Calu3 (cell line): ENCODE results near the gene NPL. TPM values are rescaled to one million over a fixed set of nuclear protein-coding genes. Genes with fewer than 3 reads are reported as not detected.

Experiments used
- BruUV-seq: library from RNA; stranded (reverse); fragments of 400-500 nt; replicated peaks from 2 replicates; lab custom pipeline; 2021; lab: Mats Ljungman, UMichigan
- CTCF ChIA-PET: fragments of 300-600 bp; sonication (Branson Sonifier 250); formaldehyde crosslinking; loops from one replicate; lab custom pipeline; 2022; ENCODE audit warnings: antibody characterized with exemption; lab: Charles Lee
- DNase-seq: peaks from one replicate; pipeline ENCODE4 v3.0.0; 2022
- H3K27ac Mint-ChIP-seq: one replicate; pipeline ENCODE4 v1.8.0; 2022; ENCODE audit warnings: mixed read lengths; ENCODE audit not compliant: unreplicated experiment
- H3K27me3 Mint-ChIP-seq: one replicate; pipeline ENCODE4 v1.8.0; 2022; ENCODE audit warnings: mixed read lengths; ENCODE audit not compliant: unreplicated experiment
- H3K36me3 Mint-ChIP-seq: one replicate; pipeline ENCODE4 v1.8.0; 2022; ENCODE audit warnings: mild to moderate bottlenecking, moderate library complexity, mixed read lengths; ENCODE audit not compliant: insufficient read depth, unreplicated experiment
- H3K4me1 Mint-ChIP-seq: one replicate; pipeline ENCODE4 v1.8.0; 2022; ENCODE audit warnings: mild to moderate bottlenecking, low read depth, mixed read lengths; ENCODE audit not compliant: unreplicated experiment
- H3K4me3 Mint-ChIP-seq: one replicate; pipeline ENCODE4 v1.8.0; 2022; ENCODE audit warnings: mild to moderate bottlenecking, low read depth, moderate library complexity, mixed read lengths; ENCODE audit not compliant: unreplicated experiment
- H3K9me3 Mint-ChIP-seq: one replicate; pipeline ENCODE4 v1.8.0; 2022; ENCODE audit warnings: low read depth, mixed read lengths; ENCODE audit not compliant: unreplicated experiment
- CTCF ChIP-seq: fragments of 200-600 bp; IDR thresholded peaks from one replicate; pipeline ENCODE4 v1.8.0; 2022; ENCODE audit warnings: antibody characterized with exemption; ENCODE audit not compliant: unreplicated experiment
- intact Hi-C: fragments of 100-400 bp; cut with micrococcal nuclease; formaldehyde crosslinking; loops from one replicate; pipeline ENCODE4 v1.10.0; 2022; ENCODE audit not compliant: unreplicated experiment
- total RNA-seq: library from RNA; stranded (reverse); gene quantifications from 2 replicates; pipeline ENCODE4 v1.2.3, GENCODE V29; 2022

NPL gene
- total RNA-seq, 1 experiment from 2014 or later, result 5.0 TPM

DNA sequence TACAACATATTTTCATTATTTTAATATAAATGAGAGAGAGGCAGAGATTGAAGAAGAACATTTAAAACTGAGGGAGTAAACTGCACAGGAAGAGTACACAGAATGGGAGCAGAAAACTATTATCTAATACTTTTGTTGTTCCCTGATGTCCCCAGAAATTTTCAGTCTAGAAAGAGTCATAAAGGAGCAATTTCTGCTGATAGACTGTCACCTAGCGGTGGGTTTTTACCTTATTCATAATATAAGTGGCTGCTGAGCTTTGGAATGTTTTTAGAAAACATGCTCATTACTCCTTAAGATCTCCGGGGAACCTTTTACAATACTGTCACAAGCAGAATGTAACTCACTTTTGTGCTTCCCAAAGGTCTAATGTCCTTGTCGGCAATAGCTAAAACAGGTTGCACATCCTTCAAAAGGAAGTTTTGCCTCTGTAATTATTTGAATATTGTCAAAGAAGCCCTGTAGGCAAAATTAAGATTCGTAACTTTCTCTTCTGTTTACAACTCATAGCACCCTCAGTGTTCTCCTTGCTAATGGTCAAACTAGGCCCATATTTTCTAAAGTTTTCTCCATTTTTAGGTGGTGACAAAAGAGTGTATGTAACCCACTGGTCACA, 4.9 kb upstream of the NPL start:
- CTCF ChIA-PET, result interaction anchor here (0.6 to 6.8 kb wide), 4 partner anchors 184 to 682 kb away, joined by 3 to 226 read pairs (median 4); partner anchors contain the start of gene RGS16
- peaks cover 10% of the 10 kb centered on the region for H3K36me3 Mint-ChIP-seq

GRCh38 chr1:182785181-182785580, 4.4 kb upstream of the NPL start:
- Mint-ChIP-seq H3K27me3 (peaks cover 34% of the 10 kb centered on the region), H3K4me1 (peaks cover 10% of the 10 kb centered on the region), H3K9me3 (no peaks in the 10 kb centered on the region), H3K4me3 (no peak overlapping the region), H3K27ac (no peak overlapping the region), H3K36me3 (peaks cover 13% of the 10 kb centered on the region)
- no peak for TF ChIP-seq CTCF
- no TSS peak for BruUV-seq
- CTCF ChIA-PET, result interaction anchor here (0.6 to 6.8 kb wide), 5 partner anchors 169 to 683 kb away, joined by 3 to 226 read pairs (median 4); partner anchors contain the start of gene RGS16
- DNase-seq, result no peak
- intact Hi-C loops, result no loop called here

More for the DNA sequence above, 4.9 kb upstream of the NPL start:
- peaks cover 33% of the 10 kb centered on the region for H3K27me3 Mint-ChIP-seq
- H3K27ac Mint-ChIP-seq, result no peak overlapping the region
- intact Hi-C loops, result loop anchor here (1.0 to 5.0 kb wide), 4 partner anchors 107 to 338 kb away; no protein-coding TSS in a partner anchor
- H3K4me1 Mint-ChIP-seq, result peaks cover 10% of the 10 kb centered on the region
- H3K4me3 Mint-ChIP-seq, result no peak overlapping the region
- H3K9me3 Mint-ChIP-seq, result no peaks in the 10 kb centered on the region
- peak; percentile 73 for TF ChIP-seq CTCF
- BruUV-seq, result no TSS peak
- peak; percentile 41 for DNase-seq

DNA sequence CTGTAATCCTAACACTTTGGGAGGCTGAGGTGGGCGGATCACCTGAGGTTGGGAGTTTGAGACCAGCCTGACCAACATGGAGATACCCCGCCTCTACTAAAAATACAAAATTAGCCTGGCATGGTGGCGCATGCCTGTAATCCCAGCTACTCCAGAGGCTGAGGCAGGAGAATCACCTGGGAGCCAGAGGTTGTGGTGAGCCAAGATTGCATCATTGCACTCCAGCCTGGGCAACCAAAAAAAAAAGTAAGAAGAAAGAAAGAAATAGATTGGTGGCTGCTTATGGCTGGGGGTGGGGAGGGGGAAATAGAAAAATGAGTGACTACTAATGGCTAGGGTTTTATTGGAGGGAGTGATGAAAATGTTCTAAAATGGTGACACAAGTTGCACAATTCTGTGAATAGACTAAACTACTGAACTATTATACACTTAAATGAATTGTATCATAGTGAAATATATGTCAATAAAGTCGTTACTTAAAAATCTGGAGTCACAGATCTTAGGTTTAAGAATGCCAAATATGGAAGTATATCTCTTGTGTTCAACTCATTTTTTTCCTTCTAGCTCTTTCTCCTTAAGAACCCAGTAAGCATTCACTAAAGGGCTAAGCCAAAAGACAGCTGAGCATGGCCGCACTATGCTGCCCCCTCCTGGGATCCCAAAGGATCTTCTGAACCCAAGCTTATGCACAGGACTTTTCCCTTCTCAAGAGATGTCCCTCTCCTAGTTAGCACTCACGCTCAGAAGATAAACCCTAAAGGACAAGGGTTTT, 3.2 kb upstream of the NPL start:
- DNase-seq, result peak; percentile 83
- intact Hi-C loops, result no loop called here
- TF ChIP-seq CTCF, result peak; percentile 62
- H3K9me3 Mint-ChIP-seq, result no peaks in the 10 kb centered on the region
- peaks cover 34% of the 10 kb centered on the region for H3K27me3 Mint-ChIP-seq
- no TSS peak for BruUV-seq
- H3K27ac Mint-ChIP-seq, result no peak overlapping the region
- CTCF ChIA-PET, result interaction anchor here (0.5 to 6.8 kb wide), 6 partner anchors 19 to 198 kb away, joined by 3 to 226 read pairs (median 4); partner anchors contain the start of genes RGS16 and RNASEL
- H3K4me1 Mint-ChIP-seq, result peaks cover 10% of the 10 kb centered on the region
- H3K4me3 Mint-ChIP-seq, result no peak overlapping the region
- peaks cover 13% of the 10 kb centered on the region for H3K36me3 Mint-ChIP-seq

DNA sequence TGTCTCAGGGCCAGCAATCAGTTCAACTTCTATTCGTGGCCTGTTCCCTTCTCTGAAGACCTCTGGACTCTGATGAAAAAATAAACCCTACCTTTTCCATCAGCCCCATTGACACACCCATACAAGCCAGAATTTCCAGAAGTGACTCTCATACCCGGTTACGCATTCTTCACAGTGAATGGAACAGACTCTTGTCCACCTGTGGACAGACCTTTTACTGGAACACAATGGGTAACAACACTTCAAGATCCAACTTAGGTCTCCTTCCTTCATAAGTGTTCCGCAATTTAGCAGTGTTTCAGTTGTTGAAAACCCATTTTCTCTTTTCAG, 2.6 kb upstream of the NPL start:
- H3K27ac Mint-ChIP-seq, result no peak overlapping the region
- no peak for DNase-seq
- peaks cover 34% of the 10 kb centered on the region for H3K27me3 Mint-ChIP-seq
- intact Hi-C loops, result no loop called here
- H3K4me1 Mint-ChIP-seq, result peaks cover 7% of the 10 kb centered on the region
- CTCF ChIA-PET, result interaction anchor here (0.7 to 6.8 kb wide), 5 partner anchors 19 to 198 kb away, joined by 3 to 226 read pairs (median 4); partner anchors contain the start of genes RGS16 and RNASEL
- BruUV-seq, result no TSS peak
- peaks cover 13% of the 10 kb centered on the region for H3K36me3 Mint-ChIP-seq
- H3K9me3 Mint-ChIP-seq, result no peaks in the 10 kb centered on the region
- no peak for TF ChIP-seq CTCF
- no peak overlapping the region for H3K4me3 Mint-ChIP-seq
